GM23248 (cell line): ENCODE measurements around the gene RBMS1.

Experiments used
- EZH2 ChIP-seq: fragments of 200-600 bp; sonication (generic); IDR thresholded peaks from 2 replicates; pipeline ENCODE4 v1.6.1; 2018; ENCODE audit warnings: antibody characterized with exemption, mild to moderate bottlenecking; ENCODE audit not compliant: insufficient read depth, poor library complexity, severe bottlenecking
- EZH2phosphoT487 ChIP-seq: fragments of 200-600 bp; sonication (generic); IDR thresholded peaks from 2 replicates; pipeline ENCODE4 v1.6.1; 2018; ENCODE audit warnings: antibody characterized with exemption, moderate library complexity, mild to moderate bottlenecking, low read depth; ENCODE audit not compliant: insufficient read depth

- TF ChIP-seq EZH2, result no peak
- TF ChIP-seq EZH2phosphoT487, result no peak
Observed at GRCh38 chr2:160437273-160437672, 56.3 kb downstream of the RBMS1 start.
